Hepatocyte (in vitro differentiated cells): ENCODE data around the gene UNC93B1.

Source experiments
- EZH2 ChIP-seq: fragments of 200-600 bp; sonication (generic); IDR thresholded peaks from 2 replicates; pipeline ENCODE4 v1.6.1; 2016; ENCODE audit warnings: antibody characterized with exemption, mild to moderate bottlenecking, borderline replicate concordance
- TF ChIP-seq, protein P1 (sequence below): fragments of 200-600 bp; sonication (generic); IDR thresholded peaks from 2 replicates; pipeline ENCODE4 v1.5.1; 2016; ENCODE audit warnings: antibody characterized with exemption, mild to moderate bottlenecking; ENCODE audit not compliant: poor library complexity

DNA sequence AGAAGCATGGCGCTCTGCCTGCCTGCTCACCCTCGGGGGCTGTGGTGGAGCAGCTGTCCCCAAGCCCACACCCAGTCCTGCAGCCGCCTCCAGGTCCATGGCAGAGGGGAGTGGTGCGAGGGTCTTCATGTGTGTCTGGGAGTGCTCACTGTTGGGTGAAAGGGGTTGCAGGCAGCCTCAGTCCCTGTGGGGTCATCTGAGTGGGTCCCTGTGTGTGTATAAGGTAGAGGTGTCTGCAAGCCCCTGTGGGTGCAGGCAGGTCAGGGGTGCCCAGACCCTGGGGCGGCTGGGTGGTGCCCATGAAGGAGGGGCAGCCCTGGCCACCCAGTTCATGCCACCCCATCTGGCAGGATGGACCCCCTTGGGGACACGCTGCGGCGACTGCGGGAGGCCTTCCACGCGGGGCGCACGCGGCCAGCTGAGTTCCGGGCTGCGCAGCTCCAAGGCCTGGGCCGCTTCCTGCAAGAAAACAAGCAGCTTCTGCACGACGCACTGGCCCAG lies 11.1 kb upstream of the UNC93B1 start:
- TF ChIP-seq, protein P1, sequence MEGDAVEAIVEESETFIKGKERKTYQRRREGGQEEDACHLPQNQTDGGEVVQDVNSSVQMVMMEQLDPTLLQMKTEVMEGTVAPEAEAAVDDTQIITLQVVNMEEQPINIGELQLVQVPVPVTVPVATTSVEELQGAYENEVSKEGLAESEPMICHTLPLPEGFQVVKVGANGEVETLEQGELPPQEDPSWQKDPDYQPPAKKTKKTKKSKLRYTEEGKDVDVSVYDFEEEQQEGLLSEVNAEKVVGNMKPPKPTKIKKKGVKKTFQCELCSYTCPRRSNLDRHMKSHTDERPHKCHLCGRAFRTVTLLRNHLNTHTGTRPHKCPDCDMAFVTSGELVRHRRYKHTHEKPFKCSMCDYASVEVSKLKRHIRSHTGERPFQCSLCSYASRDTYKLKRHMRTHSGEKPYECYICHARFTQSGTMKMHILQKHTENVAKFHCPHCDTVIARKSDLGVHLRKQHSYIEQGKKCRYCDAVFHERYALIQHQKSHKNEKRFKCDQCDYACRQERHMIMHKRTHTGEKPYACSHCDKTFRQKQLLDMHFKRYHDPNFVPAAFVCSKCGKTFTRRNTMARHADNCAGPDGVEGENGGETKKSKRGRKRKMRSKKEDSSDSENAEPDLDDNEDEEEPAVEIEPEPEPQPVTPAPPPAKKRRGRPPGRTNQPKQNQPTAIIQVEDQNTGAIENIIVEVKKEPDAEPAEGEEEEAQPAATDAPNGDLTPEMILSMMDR: no peak
- no peak for TF ChIP-seq EZH2
